ENCODE data around the gene TMEM87B. TPM values are rescaled to one million over a fixed set of nuclear protein-coding genes. Genes with fewer than 3 reads are reported as not detected.

The TMEM87B gene
- total RNA-seq, 2 donors from 2014 or later, result 56.7 to 71.2 TPM

- no peaks in the 10 kb centered on the region for H3K36me3 ChIP-seq
- intact Hi-C loops (cut with DNase I), result no loop called here
- no peak overlapping the region for H3K27ac ChIP-seq
- no peaks in the 10 kb centered on the region for H3K9me3 ChIP-seq
- H3K9ac ChIP-seq (ENCODE audit: low read depth in 2 of 2, low read length in 2 of 2), result no peak overlapping the region
- H3K4me3 ChIP-seq, result no peak overlapping the region
- TF ChIP-seq CTCF (IDR thresholded peaks at IDR 0.05), result no peak
- H3K27me3 ChIP-seq, result no peaks in the 10 kb centered on the region
- H3K4me1 ChIP-seq, result no peaks in the 10 kb centered on the region
- DNase-seq, result peak; percentile 62
Measured at GRCh38 chr2:112010751-112011150, 44.3 kb upstream of the TMEM87B start.

- H3K4me3 ChIP-seq, result no peak overlapping the region
- H3K9ac ChIP-seq (ENCODE audit: low read depth in 2 of 2, low read length in 2 of 2), result no peak overlapping the region
- DNase-seq, result no peak
- intact Hi-C loops (cut with DNase I), result no loop called here
- H3K36me3 ChIP-seq, result no peaks in the 10 kb centered on the region
- H3K4me1 ChIP-seq, result no peaks in the 10 kb centered on the region
- no peaks in the 10 kb centered on the region for H3K27me3 ChIP-seq
- no peaks in the 10 kb centered on the region for H3K9me3 ChIP-seq
- no peak for TF ChIP-seq CTCF (IDR thresholded peaks at IDR 0.05)
- no peak overlapping the region for H3K27ac ChIP-seq
Measured at GRCh38 chr2:112012556-112012955, 42.5 kb upstream of the TMEM87B start.

GRCh38 chr2:112018846-112019245 lies 36.2 kb upstream of the TMEM87B start:
- H3K4me3 ChIP-seq, result no peak overlapping the region
- H3K4me1 ChIP-seq, result no peaks in the 10 kb centered on the region
- no peak overlapping the region for H3K9ac ChIP-seq (ENCODE audit: low read depth in 2 of 2, low read length in 2 of 2)
- no peak for TF ChIP-seq CTCF (IDR thresholded peaks at IDR 0.05)
- no peaks in the 10 kb centered on the region for H3K27me3 ChIP-seq
- H3K36me3 ChIP-seq, result no peaks in the 10 kb centered on the region
- no peak overlapping the region for H3K27ac ChIP-seq
- intact Hi-C loops (cut with DNase I), result no loop called here
- DNase-seq, result no peak
- no peaks in the 10 kb centered on the region for H3K9me3 ChIP-seq

GRCh38 chr2:112019569-112019982 lies 35.5 kb upstream of the TMEM87B start:
- no peak overlapping the region for H3K4me3 ChIP-seq
- no peak overlapping the region for H3K9ac ChIP-seq (ENCODE audit: low read depth in 2 of 2, low read length in 2 of 2)

GRCh38 chr2:112020561-112020960 lies 34.5 kb upstream of the TMEM87B start:
- no peak overlapping the region for H3K9ac ChIP-seq (ENCODE audit: low read depth in 2 of 2, low read length in 2 of 2)
- no peak for TF ChIP-seq CTCF (IDR thresholded peaks at IDR 0.05)
- DNase-seq, result no peak

More at GRCh38 chr2:112019569-112019982, 35.5 kb upstream of the TMEM87B start:
- H3K9me3 ChIP-seq, result no peaks in the 10 kb centered on the region
- no peak for TF ChIP-seq CTCF (IDR thresholded peaks at IDR 0.05)
- intact Hi-C loops (cut with DNase I), result no loop called here
- H3K4me1 ChIP-seq, result no peaks in the 10 kb centered on the region
- DNase-seq, result no peak
- no peak overlapping the region for H3K27ac ChIP-seq
- no peaks in the 10 kb centered on the region for H3K27me3 ChIP-seq
- H3K36me3 ChIP-seq, result no peaks in the 10 kb centered on the region

GRCh38 chr2:112021290-112021689 lies 33.8 kb upstream of the TMEM87B start:
- H3K27me3 ChIP-seq, result no peaks in the 10 kb centered on the region
- no peak for DNase-seq
- H3K9ac ChIP-seq (ENCODE audit: low read depth in 2 of 2, low read length in 2 of 2), result no peak overlapping the region
- no peak for TF ChIP-seq CTCF (IDR thresholded peaks at IDR 0.05)
- H3K4me3 ChIP-seq, result no peak overlapping the region
- no peaks in the 10 kb centered on the region for H3K36me3 ChIP-seq
- H3K9me3 ChIP-seq, result no peaks in the 10 kb centered on the region
- H3K4me1 ChIP-seq, result no peaks in the 10 kb centered on the region
- intact Hi-C loops (cut with DNase I), result no loop called here
- no peak overlapping the region for H3K27ac ChIP-seq

More at GRCh38 chr2:112020561-112020960, 34.5 kb upstream of the TMEM87B start:
- Histone ChIP-seq H3K27ac (no peak overlapping the region), H3K4me1 (no peaks in the 10 kb centered on the region), H3K4me3 (no peak overlapping the region), H3K9me3 (no peaks in the 10 kb centered on the region), H3K36me3 (no peaks in the 10 kb centered on the region), H3K27me3 (no peaks in the 10 kb centered on the region)
- intact Hi-C loops (cut with DNase I), result no loop called here

Measured in colonic mucosa (tissue), 4 donors.